Endothelial cell of umbilical vein (primary cell): ENCODE results near the gene SLC10A1. TPM values are rescaled to one million over a fixed set of nuclear protein-coding genes. Genes with fewer than 3 reads are reported as not detected.

ENCODE experiments used
- BruUV-seq: library from RNA; stranded (reverse); fragments of 400-500 nt; replicated peaks from 2 replicates; lab custom pipeline; 2021; lab: Mats Ljungman, UMichigan
- CTCF ChIA-PET: fragments of 300-600, 350-600 bp; sonication (Branson Sonifier 250); formaldehyde crosslinking; loops from one replicate; lab custom pipeline; 2021; ENCODE audit warnings: antibody characterized with exemption, inconsistent platforms; lab: Charles Lee
- POLR2A ChIA-PET: fragments of 300-600, 350-600 bp; sonication (Branson Sonifier 250); formaldehyde crosslinking; loops from one replicate; lab custom pipeline; 2021; ENCODE audit warnings: antibody characterized with exemption, inconsistent platforms; lab: Charles Lee
- DNase-seq: peaks from one replicate; pipeline ENCODE4 v3.0.0-alpha.2; 2011; ENCODE audit warnings: low read depth, low spot score
- FAIRE-seq: peaks from 2 replicates; lab custom pipeline; 2011; peaks lifted over from hg19 to GRCh38; lab: Jason Lieb, UNC
- H2AFZ ChIP-seq: 2 replicates; pipeline ENCODE4 v1.6.0; 2012; ENCODE audit warnings: low read depth, low read length, control low read depth, inconsistent platforms
- H3K27ac ChIP-seq: 2 replicates; pipeline ENCODE4 v1.5.1; 2011; ENCODE audit warnings: low read depth, mild to moderate bottlenecking, control low read depth, low read length, moderate library complexity; ENCODE audit not compliant: insufficient read depth
- H3K27me3 ChIP-seq, 2 experiments: 2 replicates each; pipeline versions ENCODE4 v1.6.0 to v1.6.1; 2011; ENCODE audit warnings: low read length in 2 of 2, mixed read lengths in 1 of 2; ENCODE audit not compliant: control insufficient read depth in 2 of 2, insufficient read depth in 2 of 2
- H3K36me3 ChIP-seq, 2 experiments: 2 replicates in 1 of 2; 3 replicates in 1 of 2; pipeline ENCODE4 v1.5.1; 2011; ENCODE audit warnings: low read length in 2 of 2, mild to moderate bottlenecking in 1 of 2, moderate library complexity in 1 of 2; ENCODE audit not compliant: control insufficient read depth in 2 of 2, insufficient read depth in 2 of 2; ENCODE audit errors: extremely low read depth in 1 of 2
- H3K4me1 ChIP-seq: 3 replicates; pipeline ENCODE4 v1.5.1; 2011; ENCODE audit warnings: mild to moderate bottlenecking, low read length; ENCODE audit not compliant: control insufficient read depth, insufficient read depth; ENCODE audit errors: extremely low read depth
- H3K4me2 ChIP-seq: 2 replicates; pipeline ENCODE4 v1.6.1; 2011; ENCODE audit warnings: low read length, control low read depth, mixed read lengths; ENCODE audit not compliant: insufficient read depth
- H3K4me3 ChIP-seq, 3 experiments: fragments of 200-600 bp in 1 of 3; sonication (generic), shearing (Covaris generic) in 1 of 3; replicated peaks in 1 of 3; 2 replicates each; pipeline ENCODE4 v1.5.1; 2011 to 2016; ENCODE audit warnings: control low read depth in 3 of 3, low read length in 3 of 3, mild to moderate bottlenecking in 2 of 3, inconsistent platforms in 1 of 3, low read depth in 1 of 3, moderate library complexity in 1 of 3; ENCODE audit not compliant: insufficient read depth in 1 of 3
- H3K79me2 ChIP-seq: 2 replicates; pipeline ENCODE4 v1.6.0; 2012; ENCODE audit warnings: low read length, inconsistent platforms; ENCODE audit not compliant: control insufficient read depth, insufficient read depth
- H3K9ac ChIP-seq: replicated peaks from 2 replicates; pipeline ENCODE3; 2011; ENCODE audit warnings: low read length, control low read depth; ENCODE audit not compliant: insufficient read depth; ENCODE audit errors: extremely low read depth
- H3K9me1 ChIP-seq: replicated peaks from 3 replicates; pipeline ENCODE4 v1.6.0; 2011; ENCODE audit warnings: mild to moderate bottlenecking, low read length; ENCODE audit not compliant: control insufficient read depth, insufficient read depth; ENCODE audit errors: extremely low read depth
- H3K9me3 ChIP-seq: replicated peaks from 2 replicates; pipeline ENCODE4 v1.5.1; 2012; ENCODE audit warnings: low read length, inconsistent platforms; ENCODE audit not compliant: control insufficient read depth, insufficient read depth
- H4K20me1 ChIP-seq: replicated peaks from 2 replicates; pipeline ENCODE3; 2011; ENCODE audit warnings: mild to moderate bottlenecking, low read length; ENCODE audit not compliant: control insufficient read depth, insufficient read depth; ENCODE audit errors: extremely low read depth
- EZH2 ChIP-seq: IDR thresholded peaks from 2 replicates; pipeline ENCODE4 v1.6.1; 2012; ENCODE audit warnings: borderline replicate concordance, low read depth, mild to moderate bottlenecking, moderate library complexity, low read length, inconsistent platforms; ENCODE audit not compliant: severe bottlenecking
- FOS ChIP-seq: IDR thresholded peaks from 2 replicates; pipeline ENCODE4 v1.6.1; 2011; ENCODE audit warnings: mild to moderate bottlenecking, low read length, moderate library complexity, borderline replicate concordance; ENCODE audit not compliant: insufficient read depth
- GATA2 ChIP-seq: IDR thresholded peaks from 2 replicates; pipeline ENCODE4 v1.7.0; 2011; ENCODE audit warnings: low read depth, mild to moderate bottlenecking, moderate library complexity, mixed read lengths, low read length; ENCODE audit not compliant: insufficient read length, insufficient read depth
- JUN ChIP-seq: IDR thresholded peaks from 2 replicates; pipeline ENCODE4 v1.6.1; 2011; ENCODE audit warnings: borderline replicate concordance, low read depth; ENCODE audit not compliant: insufficient read length, insufficient read depth
- MYC ChIP-seq: IDR thresholded peaks from one replicate; pipeline ENCODE4 v1.6.1; 2011; ENCODE audit warnings: mild to moderate bottlenecking, low read depth, low read length
- POLR2A ChIP-seq: IDR thresholded peaks from 2 replicates; pipeline ENCODE4 v1.6.1; 2012; ENCODE audit warnings: low read depth, mild to moderate bottlenecking, control low read depth, low read length
- POLR2AphosphoS5 ChIP-seq: IDR thresholded peaks from 2 replicates; pipeline ENCODE4 v1.6.1; 2012; ENCODE audit warnings: low read depth, mild to moderate bottlenecking, control low read depth, low read length, moderate library complexity; ENCODE audit not compliant: insufficient read depth
- dilution Hi-C: fragments of 300-500 bp; cut with MboI; formaldehyde crosslinking; loops from one replicate; pipeline ENCODE4 v1.15.0; 2019; ENCODE audit warnings: low sequenced_read_pairs; ENCODE audit not compliant: extremely low pct_ligation_motif_present
- intact Hi-C: fragments of 100-400 bp; cut with micrococcal nuclease; formaldehyde crosslinking; loops from one replicate; pipeline ENCODE4 v1.10.0; 2022
- polyA plus RNA-seq, 4 experiments: library from polyadenylated mRNA; depleted of rRNA in 3 of 4; stranded (reverse) in 3 of 4; unstranded in 1 of 4; fragments of >200 nt; gene quantifications; 2 replicates each; pipeline versions ENCODE4 v1.2.1 to v1.2.3, GENCODE V29; 2011 to 2012; ENCODE audit warnings: missing spikeins in 1 of 4
- total RNA-seq: library from RNA; stranded (reverse); gene quantifications from 2 replicates; pipeline ENCODE4 v1.2.3, GENCODE V29; 2021
- TF ChIP-seq, protein P1 (sequence below): IDR thresholded peaks from 2 replicates; pipeline ENCODE4 v1.6.1; 2011; ENCODE audit not compliant: insufficient read depth, insufficient read length
- TF ChIP-seq, protein P2 (sequence below), 2 donors: IDR thresholded peaks; 1 replicate in 1 of 2; 2 replicates in 1 of 2; pipeline ENCODE4 v1.5.1; 2011; ENCODE audit warnings: low read length in 2 of 2, mild to moderate bottlenecking in 2 of 2, moderate library complexity in 2 of 2, control low read depth in 1 of 2, inconsistent platforms in 1 of 2, low read depth in 1 of 2; ENCODE audit not compliant: insufficient read depth in 1 of 2; ENCODE audit errors: extremely low read depth in 1 of 2

SLC10A1 gene
- total and polyA plus RNA-seq, 2 donors (not counting 3 experiments of a cell fraction or from before 2014, with no cell fraction given), result not detected

DNA sequence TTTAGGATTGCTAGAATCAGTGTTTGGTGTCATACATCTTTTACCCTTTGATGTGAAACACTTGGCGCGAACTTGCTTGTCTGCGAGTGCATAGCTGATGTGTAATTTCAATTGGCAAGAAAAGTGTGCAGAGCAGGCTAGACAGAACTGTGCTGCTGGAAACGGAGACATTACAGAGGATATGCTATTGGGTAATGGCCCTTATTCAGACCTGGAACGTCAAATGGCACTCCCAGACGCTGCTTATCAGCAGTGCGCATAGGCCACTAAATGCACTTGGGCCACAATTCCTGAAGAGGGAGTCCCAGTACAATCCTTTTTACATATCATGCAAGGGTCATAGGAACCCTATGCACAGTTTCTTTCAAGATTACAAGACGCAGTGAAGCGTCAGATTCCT, 15.7 kb upstream of the SLC10A1 start:
- CTCF ChIA-PET, result interaction anchor here (9.8 kb wide), 1 partner anchor 216 kb away, joined by 255 read pairs; no protein-coding TSS in a partner anchor
- H4K20me1 ChIP-seq, result no peaks in the 10 kb centered on the region
- dilution Hi-C loops, result no loop called here
- H3K9me1 ChIP-seq, result no peaks in the 10 kb centered on the region
- no TSS peak for BruUV-seq
- no peak overlapping the region for H3K27ac ChIP-seq
- no peaks in the 10 kb centered on the region for H3K4me1 ChIP-seq
- H3K27me3 ChIP-seq, result peaks cover 0 to 12% of the 10 kb centered on the region in 2 experiments
- POLR2A ChIA-PET, result no interaction called here
- no peak overlapping the region for H3K9ac ChIP-seq
- FAIRE-seq, result no peak
- TF ChIP-seq MYC (no peak), EZH2 (no peak), JUN (no peak), FOS (no peak), POLR2A (no peak), POLR2AphosphoS5 (no peak), GATA2 (no peak)
- TF ChIP-seq, protein P1, sequence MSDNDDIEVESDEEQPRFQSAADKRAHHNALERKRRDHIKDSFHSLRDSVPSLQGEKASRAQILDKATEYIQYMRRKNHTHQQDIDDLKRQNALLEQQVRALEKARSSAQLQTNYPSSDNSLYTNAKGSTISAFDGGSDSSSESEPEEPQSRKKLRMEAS, result no peak
- TF ChIP-seq, protein P2, sequence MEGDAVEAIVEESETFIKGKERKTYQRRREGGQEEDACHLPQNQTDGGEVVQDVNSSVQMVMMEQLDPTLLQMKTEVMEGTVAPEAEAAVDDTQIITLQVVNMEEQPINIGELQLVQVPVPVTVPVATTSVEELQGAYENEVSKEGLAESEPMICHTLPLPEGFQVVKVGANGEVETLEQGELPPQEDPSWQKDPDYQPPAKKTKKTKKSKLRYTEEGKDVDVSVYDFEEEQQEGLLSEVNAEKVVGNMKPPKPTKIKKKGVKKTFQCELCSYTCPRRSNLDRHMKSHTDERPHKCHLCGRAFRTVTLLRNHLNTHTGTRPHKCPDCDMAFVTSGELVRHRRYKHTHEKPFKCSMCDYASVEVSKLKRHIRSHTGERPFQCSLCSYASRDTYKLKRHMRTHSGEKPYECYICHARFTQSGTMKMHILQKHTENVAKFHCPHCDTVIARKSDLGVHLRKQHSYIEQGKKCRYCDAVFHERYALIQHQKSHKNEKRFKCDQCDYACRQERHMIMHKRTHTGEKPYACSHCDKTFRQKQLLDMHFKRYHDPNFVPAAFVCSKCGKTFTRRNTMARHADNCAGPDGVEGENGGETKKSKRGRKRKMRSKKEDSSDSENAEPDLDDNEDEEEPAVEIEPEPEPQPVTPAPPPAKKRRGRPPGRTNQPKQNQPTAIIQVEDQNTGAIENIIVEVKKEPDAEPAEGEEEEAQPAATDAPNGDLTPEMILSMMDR (IDR thresholded peaks at IDR 0.05; ENCODE audit: extremely low read depth in 1 of 2, insufficient read depth in 1 of 2, low read depth in 1 of 2, low read length in 2 of 2), result no peak
- no peak overlapping the region for H3K4me3 ChIP-seq
- no peak for DNase-seq
- intact Hi-C loops, result no loop called here
- no peak overlapping the region for H3K4me2 ChIP-seq
- no peaks in the 10 kb centered on the region for H3K79me2 ChIP-seq
- H3K36me3 ChIP-seq, result no peaks in the 10 kb centered on the region
- no peaks in the 10 kb centered on the region for H3K9me3 ChIP-seq
- no peak overlapping the region for H2AFZ ChIP-seq
